G401.6 (cell line): ENCODE measurements around the gene B3GNT2.
"Not testable (repeated sequence)": the region's sequence is repeated elsewhere in the genome, so short reads cannot be mapped to it uniquely, and the experiment has no call there.

Experiments used
- FAIRE-seq: peaks from 2 replicates; lab custom pipeline; 2012; peaks lifted over from hg19 to GRCh38; lab: Jason Lieb, UNC

The B3GNT2 gene, protein sequence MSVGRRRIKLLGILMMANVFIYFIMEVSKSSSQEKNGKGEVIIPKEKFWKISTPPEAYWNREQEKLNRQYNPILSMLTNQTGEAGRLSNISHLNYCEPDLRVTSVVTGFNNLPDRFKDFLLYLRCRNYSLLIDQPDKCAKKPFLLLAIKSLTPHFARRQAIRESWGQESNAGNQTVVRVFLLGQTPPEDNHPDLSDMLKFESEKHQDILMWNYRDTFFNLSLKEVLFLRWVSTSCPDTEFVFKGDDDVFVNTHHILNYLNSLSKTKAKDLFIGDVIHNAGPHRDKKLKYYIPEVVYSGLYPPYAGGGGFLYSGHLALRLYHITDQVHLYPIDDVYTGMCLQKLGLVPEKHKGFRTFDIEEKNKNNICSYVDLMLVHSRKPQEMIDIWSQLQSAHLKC

DNA sequence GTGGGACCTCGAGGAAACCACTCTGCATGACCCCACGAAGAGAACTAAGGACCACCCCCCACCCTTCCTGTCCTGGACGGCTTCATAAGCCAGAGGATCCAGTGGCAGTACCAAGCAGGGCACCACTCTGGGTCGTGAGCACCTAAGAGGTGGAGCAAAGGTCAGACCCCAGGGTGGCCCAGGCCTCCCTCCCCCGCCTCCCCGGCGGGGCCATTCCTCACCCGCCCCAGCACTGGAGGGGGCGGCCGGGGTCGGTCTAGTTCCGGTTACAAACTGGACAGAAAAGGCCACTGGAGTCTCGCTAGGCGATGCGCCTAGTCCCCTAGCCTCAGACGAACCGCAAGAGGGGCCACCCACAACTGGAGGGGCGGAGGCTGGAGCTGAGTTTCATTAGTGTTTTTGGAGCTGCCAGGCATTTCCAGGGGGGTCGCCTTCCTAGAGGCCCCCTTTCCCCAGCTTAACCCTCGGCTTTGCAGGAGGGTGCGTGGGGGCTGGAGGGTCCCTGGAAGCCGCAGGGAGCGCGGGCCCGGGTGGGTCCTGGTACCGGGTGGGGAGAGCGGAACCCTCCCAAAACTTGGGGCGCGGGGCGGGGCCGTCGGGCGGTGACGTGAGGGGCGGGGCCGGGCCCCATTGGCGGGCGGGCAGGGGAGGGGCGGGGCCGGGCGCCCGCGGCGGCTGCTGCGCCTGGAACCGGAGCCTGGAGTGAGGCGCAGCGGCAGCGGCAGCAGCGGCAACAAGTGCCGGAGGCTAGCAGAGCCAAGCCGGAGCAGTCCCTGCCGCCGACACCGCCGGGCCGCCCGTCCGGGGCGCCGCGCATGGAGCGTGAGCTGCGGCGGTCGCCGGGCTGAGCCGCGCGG, at the start of gene B3GNT2:
Gene B3GNT2, plus strand, starts transcription at position 695 of the 857 bp plus-strand sequence. CDS start 26,106 bp downstream, outside the sequence.
- FAIRE-seq, result no peak

DNA sequence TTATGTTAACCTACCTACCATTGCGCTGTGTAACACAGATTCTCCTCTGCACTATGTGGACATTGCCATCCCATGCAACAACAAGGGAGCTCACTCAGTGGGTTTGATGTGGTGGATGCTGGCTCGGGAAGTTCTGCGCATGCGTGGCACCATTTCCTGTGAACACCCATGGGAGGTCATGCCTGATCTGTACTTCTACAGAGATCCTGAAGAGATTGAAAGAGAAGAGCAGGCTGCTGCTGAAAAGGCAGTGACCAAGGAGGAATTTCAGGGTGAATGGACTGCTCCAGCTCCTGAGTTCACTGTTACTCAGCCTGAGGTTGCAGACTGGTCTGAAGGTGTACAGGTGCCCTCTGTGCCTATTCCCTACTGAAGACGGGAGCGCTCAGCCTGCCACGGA, 49.1 kb upstream of the B3GNT2 start:
- not testable (repeated sequence) for FAIRE-seq

DNA sequence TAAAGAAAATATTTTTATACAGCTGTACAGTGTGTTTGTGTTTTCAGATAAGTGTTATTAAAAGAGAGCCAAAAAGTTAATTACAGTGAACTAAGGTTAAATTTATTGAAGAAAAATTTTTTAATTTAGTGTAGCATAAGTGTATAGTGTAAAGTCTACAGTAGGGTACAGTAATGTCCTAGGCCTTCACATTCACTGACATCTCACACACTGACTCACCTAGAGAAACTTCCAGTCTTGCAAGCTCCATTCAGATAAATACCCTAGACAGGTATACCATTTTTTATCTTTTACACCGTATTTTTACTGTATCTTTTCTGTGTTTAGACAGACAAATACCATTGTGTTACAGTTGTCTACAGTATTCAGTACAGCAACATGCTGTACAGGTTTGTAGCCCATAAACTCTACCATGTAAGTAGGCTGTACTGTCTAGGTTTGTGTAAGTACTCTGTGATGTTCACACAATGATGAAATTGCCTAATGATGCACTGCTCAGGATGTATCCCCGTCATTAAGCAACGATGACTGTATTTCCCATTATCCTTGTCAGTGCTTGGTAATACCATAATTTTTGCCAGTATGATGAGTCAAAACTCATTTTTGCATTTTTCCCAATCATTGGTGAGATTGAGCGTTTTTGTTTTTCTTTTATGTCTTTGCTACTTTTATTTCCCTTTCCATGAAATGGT, 48.2 kb upstream of the B3GNT2 start:
- no peak for FAIRE-seq

DNA sequence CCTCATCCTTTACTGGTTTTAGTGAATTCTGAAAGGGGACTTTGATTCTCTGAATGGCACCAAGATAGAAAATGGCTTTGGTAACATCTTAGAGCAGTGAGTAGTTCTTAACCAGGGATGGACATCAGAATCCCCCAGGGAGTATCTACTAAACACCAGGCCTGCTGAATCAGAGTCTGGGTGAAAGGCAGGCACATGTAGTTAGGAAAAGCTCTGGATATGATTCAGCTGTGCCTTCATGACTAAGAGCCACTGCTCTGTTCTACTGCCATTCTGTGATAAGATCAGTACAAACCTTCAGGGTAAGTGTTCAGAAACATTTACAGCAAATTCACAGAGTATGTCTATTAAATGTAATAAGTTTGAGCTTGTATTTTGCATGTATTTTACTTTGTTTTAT, 46.2 kb upstream of the B3GNT2 start:
- FAIRE-seq, result no peak

DNA sequence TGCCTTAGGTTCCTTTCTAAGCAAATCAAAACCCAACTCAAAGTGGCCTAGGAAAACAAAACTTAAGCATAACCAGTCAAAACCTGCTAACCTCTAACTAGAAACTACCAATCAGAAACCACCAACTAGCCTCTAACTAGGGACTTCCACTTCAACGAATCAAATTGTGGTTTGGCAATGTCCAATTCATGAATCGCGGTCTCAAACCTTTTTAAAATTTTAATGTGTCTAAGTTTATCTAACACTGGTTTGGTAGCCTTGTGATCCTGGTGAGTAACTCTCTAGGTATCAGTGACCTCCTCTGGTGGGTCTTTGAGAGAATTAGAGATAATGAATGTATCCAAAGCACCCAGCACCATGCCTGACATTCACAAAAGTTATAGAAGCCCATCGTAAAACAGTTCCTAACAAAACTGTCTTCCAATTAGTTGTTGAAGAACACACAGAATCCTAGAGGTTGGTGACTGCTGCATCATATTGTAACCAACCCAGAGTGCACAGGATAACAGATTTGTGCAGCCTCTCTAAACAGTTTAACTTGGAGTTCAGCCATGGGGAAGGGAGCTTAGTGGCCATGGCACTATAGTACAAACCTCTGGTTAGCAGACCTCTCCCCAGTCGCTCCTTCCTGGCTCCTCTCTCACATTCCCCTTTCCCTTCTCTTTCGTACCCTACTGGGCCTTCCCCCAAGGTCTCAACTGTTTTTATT, 45.2 kb upstream of the B3GNT2 start:
- no peak for FAIRE-seq

DNA sequence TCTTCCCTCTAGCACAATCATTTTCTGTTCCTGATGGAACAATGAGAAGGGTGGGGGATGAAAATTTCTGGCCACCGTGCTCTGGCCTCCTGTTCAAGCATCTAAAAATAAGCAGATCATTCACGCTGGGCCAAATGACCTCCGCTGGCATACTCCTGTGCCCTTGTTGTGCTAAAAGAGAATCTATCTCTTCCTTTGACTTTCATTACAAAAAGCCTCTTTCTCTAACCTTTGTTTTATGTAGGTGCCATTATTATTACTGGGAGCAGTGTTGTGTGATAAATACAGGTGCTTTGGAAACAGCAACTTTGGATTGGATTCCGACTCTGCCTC, 44.6 kb upstream of the B3GNT2 start:
- FAIRE-seq, result no peak

DNA sequence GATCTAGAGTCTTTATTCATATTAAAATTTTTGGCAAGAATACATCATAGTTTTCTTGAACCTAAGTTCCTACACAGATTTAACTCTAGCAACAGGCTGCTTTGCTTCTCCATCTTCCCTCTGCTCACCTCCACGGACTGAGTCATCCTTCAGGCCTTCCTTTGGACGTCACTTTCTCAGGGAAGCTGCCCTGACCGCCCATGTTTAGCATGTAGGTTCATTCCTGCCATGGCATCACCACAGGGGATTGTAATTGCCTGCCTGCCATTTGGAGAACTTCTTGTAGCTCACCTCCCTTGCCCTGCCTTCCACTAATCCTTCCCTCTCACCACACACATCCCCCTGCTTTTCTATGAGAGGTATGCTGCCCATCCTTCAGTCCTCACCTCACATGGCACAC, 43.9 kb upstream of the B3GNT2 start:
- FAIRE-seq, result no peak

DNA sequence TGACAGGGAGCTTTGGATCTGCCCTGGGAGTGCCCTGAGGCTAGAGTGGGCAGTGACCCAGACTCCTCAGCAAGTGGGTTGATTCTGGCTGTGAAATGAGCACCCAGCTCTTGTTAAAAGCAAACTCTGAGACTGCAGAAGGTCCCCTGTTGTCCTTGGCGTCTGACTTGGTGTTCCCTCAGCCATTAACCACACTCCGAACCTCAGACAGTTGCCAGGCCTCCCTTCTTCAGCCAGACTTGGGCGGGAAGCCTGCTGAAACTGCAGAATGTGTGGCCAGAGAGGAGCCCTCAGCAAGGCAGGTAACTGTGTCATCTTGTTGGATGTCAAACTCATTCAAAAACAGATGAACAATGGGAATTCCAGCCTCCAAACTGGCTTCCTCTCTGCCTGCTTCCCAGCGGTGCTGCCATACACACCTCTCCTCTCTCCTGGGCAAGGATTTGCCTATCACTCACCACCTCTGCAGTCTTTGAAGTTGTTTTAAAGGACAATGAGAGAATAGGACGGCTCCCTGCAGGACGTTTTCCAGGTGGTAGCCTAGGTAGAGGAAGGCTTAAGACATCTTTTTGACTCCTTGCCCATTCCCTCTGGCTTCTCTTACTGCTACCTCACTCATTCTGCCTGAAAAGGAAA, 38.9 kb upstream of the B3GNT2 start:
- FAIRE-seq, result no peak

DNA sequence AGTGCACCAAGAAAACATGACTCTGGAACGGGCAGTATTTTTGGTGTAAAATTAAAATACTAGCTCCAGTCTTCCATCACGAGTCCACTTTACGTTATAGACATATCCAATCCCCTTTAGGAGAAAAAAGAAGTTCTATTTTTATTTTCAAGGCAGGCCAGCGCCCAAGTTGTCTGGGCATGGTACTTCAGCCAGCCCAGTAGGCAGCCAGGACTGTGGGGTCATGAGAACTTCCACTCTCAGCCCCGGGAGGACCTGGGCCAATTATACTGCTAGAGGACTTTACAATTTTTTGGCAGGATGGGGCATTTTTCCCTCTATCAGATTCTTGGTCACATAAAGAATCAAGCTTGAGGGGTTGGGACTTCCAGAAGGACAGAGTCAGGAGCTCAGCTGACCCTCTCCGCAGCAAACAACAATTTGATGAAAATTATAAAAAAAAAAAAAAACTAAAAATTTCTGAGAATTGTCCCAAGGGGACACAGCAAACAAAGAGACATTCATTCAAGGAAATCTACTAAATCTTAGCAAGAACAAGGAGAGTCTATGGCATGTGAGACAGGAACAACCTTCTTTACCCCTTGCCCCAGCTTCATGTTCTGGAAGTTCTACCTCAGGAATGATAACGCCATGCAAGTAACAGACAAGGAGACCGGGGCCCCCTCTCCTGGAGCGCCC, 37.3 kb upstream of the B3GNT2 start:
- FAIRE-seq, result no peak

DNA sequence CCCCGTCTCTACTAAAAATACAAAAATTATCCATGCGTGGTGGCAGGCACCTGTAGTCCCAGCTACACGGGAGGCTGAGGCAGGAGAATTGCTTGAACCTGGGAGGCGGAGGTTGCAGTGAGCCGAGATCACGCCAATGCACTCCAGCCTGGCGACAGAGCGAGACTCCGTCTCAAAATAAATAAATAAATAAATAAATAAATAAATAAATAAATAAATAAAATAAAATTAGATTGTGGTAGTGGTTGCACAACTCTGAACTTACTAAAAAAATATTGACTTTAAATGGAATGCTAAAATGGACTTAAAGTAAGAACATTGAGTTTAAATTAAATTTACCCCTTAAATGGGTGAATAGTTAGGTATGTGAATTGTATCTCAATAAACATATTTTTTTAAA, 35.2 kb upstream of the B3GNT2 start:
- not testable (repeated sequence) for FAIRE-seq

DNA sequence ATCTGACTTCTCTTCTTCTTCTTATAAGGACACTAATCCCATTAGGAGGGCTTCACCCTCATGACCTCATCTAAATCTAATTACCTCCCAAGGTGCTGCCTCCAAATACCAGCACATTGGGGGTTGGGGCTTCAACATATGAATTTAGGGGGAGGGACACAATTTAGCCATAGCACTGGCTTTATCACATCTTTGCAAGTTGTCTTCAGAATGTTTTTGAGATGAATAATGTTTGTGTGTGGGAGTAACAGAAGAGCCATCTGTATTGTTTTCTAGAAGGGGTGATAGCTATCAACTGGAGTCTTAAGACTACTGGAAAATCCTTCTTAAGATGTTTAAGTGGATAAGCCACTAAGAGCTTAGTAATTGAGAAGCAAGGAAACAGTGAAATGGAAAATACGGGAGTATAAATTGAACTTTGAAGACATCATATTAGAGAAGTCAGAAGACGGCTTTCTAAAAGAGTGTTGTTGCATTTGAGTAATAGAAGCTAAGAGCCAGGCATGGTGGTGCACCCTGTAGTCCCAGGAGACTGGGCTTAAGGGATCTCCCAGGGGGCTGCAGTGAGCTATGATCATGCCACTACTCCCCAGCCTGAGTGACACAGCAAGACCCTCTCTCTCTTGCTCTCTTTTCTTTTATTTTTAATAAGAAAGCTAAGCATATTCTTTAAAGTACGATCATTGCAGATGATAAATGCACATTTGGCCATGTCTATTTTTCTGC, 32.6 kb upstream of the B3GNT2 start:
- no peak for FAIRE-seq

DNA sequence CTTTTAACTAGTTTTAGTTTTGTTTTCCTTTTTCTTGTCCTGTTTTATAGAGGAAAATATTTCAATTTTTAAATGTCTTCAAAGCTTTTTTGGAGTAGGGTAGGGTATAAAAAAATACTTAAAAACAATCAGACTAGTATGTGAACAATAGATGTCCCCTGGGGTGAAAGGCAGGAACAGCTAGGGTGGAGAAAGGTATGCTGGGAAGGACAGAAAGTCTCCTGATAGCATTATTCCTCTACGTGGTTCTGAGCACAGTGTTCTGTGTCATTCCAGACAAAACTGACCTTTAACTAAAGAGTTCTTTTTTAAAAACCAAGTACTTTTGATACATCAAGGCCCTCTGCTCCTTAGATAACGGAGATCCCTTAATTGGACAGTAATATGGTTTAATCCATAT, 32.1 kb upstream of the B3GNT2 start:
- FAIRE-seq, result no peak

DNA sequence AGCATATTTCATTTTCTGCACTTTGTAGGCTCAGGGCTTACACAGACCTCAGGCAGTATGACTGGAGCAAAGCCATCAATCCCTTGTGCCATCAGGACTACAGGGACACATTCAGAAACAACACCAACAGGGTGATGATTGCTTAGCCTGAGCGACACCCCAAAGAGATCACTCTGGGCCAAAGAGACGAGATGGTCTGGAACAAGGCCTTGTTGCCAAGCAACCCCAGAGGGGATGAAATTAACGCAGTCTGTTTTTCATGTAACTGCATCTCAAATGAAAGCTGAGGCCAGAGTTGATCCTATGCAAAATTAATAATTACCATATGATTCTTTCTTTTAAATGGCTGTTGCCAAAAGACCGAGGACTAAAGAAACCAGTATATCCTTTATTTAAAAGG, 20.2 kb upstream of the B3GNT2 start:
- no peak for FAIRE-seq

DNA sequence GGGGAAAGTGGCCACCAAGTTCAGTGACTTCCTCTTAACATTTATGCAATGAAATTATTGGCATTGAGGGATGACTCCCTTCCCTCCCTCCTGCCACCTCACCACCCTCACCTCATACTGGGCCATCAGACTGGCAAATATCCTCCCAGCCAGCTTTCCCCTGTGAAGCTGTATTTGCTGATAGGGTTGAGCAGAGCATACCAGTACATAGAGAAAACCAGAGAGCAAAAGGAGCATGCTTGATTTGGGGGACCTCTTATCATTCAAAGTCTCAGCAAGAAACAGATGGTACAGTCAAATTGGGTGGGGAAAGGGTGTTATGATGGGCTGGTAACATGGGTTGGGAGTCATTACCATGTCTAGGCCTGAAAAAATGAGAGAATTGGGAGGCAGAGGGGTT, 19.1 kb upstream of the B3GNT2 start:
- no peak for FAIRE-seq

DNA sequence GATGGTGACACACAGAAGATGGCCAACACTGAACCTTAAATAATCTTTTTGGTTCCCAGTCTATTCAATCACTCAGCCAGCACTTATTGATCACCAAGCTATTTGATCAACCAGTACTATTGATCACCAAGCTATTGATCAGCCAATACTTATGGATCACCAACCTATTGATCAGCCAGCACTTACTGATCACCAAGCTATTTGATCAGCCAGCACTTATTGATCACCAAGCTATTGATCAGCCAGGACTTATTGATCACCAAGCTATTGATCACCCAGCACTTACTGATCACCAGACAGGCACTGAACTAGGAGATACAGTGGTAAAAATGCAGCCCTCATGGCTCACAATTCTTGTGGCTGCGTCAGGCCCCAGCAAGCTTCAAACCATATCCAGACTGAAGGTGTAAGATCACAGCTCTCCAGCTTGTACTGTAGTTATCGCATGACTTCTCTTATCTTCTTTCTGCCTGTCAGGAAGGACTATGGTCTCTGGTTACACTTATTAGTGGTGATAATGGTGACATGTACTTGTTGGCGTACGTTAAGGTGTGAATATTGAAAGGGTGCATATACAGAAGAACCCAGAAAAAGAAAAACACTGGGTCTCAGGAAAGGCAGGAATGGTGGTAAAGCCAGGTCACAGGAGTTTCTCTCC, 18.4 kb upstream of the B3GNT2 start:
- no peak for FAIRE-seq

DNA sequence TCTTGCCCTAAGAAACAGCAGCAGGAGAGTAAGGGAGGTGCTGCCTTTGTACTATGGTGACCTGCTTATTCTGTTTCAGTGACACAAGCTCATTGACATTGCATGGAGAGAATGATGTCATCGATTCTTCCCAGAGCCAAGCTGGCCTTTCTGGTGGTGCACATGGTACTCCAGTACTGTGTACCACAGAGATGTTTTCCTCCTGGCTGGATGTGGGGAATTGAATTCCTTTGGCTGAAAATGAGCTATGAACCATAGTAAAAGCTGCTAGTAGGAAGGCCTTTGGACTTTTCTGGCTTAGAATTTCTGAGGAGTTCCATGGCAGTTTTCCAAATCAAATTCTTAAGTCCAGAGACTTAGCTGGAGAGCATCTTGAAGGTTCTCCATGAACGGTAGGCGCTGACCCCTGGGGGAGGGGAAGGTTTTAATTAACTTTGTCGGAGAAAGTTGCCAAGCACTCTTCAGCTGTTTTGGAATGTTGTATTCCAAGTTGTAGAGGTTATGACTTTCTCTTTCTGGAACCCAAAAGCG, 17.1 kb upstream of the B3GNT2 start:
- no peak for FAIRE-seq

DNA sequence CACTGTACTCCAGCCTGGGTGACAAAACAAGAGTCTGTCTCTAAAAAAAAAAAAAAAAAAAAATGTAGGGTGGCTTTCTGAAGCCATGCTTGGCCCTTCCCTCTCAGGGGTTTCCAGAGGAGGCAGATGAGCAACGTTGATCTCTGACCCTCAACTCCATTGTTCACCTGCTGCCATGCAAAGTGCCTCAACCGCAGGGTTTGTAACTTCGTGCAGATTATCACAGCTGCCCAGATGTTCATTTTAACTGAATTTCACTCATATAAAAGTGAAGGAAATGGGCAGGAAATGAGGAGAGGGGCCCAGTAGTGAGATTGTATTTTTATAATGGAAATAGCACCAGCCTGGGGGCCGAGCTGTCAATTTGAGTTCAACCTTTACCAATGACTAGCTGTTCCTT, 14.9 kb upstream of the B3GNT2 start:
- no peak for FAIRE-seq

DNA sequence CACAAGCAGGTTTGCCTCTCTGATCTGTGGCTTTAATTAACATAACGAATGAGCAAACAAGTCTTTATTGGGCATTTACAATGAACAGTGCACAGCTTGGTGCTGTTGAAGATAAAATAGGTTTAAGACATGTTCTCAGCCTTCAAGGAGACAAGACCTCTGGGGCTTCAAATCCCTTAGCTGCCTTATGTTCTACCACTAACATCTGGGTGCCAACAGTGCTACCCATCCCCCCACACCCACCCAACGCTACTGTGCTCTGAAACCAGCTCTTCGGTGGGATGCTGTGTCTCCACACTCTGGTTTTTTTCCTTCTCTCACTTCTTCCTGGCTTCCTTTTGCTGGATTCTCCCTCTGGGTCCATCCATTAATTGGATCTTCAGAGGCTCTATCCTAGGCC, 14.1 kb upstream of the B3GNT2 start:
- FAIRE-seq, result no peak

DNA sequence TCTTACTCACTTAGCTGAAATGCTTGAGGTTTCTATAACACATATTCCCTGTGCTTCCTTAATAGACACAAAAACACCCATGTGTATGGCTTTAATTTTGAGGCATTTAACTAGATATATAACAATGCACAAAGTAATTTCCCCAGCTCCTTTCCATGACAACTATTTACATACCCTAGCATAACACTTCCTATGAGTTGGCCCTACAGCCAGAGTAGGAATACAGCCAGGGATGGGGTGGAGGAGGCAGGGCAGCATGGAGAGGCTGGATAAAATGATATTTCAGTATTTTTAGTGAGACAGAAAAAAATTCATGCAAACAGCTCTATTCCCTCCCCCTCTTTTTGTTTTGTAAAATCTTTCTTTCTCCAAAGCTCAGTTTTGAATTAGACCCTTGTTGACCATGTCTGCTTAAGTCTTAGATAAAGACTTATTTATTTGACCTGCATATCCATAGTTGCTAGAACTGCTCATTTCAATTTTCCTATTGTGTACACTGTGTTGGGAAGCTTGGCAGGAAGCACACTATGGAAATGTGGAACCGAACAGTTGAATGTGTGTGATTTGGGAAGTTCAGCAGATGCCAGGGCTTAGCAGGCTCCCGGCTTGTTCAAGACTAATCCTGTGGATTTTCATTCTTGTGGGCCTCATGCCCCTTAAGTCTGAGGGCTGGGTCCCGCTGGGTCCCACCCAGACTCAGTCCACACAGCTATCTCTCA, 11.2 kb upstream of the B3GNT2 start:
- no peak for FAIRE-seq
